ENCODE data around the gene CDPF1.

DNA sequence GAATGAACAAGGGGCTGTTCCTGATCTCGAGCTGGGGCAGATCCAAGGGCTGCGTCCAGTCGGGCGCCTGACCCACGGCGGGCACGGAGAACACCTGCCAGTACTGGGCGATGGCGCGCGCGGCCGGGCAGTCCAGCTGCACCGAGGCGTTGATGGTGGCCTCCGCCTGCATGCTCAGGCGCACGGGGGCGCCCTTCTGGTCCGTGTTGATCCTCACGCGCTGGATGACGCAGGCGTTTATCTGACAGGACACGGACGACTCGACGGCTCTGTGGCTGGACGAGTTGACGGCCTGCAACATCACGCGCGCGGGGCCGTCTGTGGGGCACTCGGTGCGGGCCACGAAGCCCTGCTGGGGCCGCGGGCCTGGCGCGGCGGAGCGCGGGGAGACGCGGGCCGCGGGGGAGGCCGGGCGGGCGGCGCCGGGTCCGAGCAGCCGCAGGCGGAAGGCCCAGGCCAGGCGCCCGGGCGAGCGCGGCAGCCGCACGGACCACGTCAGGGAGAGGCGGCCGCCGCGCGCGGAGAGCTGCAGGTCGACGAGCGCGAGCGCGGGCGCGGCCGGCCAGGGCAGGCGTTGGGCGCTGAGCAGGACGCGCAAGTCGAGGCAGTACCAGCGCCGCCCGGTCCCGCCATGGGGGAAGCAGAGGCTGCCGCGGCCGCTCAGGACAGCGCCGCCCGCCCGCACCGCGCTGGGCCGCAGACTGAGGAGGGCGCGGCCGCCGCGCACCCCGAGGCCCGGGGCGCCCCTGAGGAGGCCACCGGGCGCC lies 12.5 kb upstream of the CDPF1 start:
- TF ChIP-seq, protein P1, sequence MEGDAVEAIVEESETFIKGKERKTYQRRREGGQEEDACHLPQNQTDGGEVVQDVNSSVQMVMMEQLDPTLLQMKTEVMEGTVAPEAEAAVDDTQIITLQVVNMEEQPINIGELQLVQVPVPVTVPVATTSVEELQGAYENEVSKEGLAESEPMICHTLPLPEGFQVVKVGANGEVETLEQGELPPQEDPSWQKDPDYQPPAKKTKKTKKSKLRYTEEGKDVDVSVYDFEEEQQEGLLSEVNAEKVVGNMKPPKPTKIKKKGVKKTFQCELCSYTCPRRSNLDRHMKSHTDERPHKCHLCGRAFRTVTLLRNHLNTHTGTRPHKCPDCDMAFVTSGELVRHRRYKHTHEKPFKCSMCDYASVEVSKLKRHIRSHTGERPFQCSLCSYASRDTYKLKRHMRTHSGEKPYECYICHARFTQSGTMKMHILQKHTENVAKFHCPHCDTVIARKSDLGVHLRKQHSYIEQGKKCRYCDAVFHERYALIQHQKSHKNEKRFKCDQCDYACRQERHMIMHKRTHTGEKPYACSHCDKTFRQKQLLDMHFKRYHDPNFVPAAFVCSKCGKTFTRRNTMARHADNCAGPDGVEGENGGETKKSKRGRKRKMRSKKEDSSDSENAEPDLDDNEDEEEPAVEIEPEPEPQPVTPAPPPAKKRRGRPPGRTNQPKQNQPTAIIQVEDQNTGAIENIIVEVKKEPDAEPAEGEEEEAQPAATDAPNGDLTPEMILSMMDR (IDR thresholded peaks at IDR 0.05) = peak in 2 of 7 experiments; percentile 3 to 15
- TF ChIP-seq POLR2A (IDR thresholded peaks at IDR 0.05) = no peak
